Stomach smooth muscle (tissue), 2 donors: Measurements from ENCODE around the gene IRGM.
"Not testable (repeated sequence)": the region's sequence is repeated elsewhere in the genome, so short reads cannot be mapped to it uniquely, and the experiment has no call there.

Experiments used
- H3K27ac ChIP-seq: one replicate; pipeline ENCODE4 v1.7.0; 2013; ENCODE audit warnings: mild to moderate bottlenecking, low read length, inconsistent platforms
- H3K27me3 ChIP-seq, 2 donors: one replicate each; pipeline ENCODE4 v1.7.0; 2013; ENCODE audit warnings: low read length in 2 of 2; ENCODE audit not compliant: insufficient read depth in 2 of 2, control insufficient read depth in 1 of 2
- H3K36me3 ChIP-seq, 2 donors: one replicate each; pipeline ENCODE4 v1.7.0; 2013; ENCODE audit warnings: low read length in 2 of 2; ENCODE audit not compliant: control insufficient read depth in 2 of 2, insufficient read depth in 2 of 2
- H3K4me1 ChIP-seq: one replicate; pipeline ENCODE4 v1.7.0; 2013; ENCODE audit warnings: low read length; ENCODE audit not compliant: control insufficient read depth, insufficient read depth
- H3K4me3 ChIP-seq, 2 donors: one replicate each; pipeline ENCODE4 v1.7.0; 2013; ENCODE audit warnings: low read length in 2 of 2
- H3K9ac ChIP-seq, 2 donors: one replicate each; pipeline ENCODE4 v1.7.0; 2013; ENCODE audit warnings: low read length in 2 of 2, mild to moderate bottlenecking in 1 of 2
- H3K9me3 ChIP-seq, 2 donors: one replicate each; pipeline ENCODE4 v1.7.0; 2013; ENCODE audit warnings: low read length in 2 of 2; ENCODE audit not compliant: control insufficient read depth in 2 of 2
- donor health status: healthy.
- donor health status: Pancreatic carcinoma.

The IRGM gene

DNA sequence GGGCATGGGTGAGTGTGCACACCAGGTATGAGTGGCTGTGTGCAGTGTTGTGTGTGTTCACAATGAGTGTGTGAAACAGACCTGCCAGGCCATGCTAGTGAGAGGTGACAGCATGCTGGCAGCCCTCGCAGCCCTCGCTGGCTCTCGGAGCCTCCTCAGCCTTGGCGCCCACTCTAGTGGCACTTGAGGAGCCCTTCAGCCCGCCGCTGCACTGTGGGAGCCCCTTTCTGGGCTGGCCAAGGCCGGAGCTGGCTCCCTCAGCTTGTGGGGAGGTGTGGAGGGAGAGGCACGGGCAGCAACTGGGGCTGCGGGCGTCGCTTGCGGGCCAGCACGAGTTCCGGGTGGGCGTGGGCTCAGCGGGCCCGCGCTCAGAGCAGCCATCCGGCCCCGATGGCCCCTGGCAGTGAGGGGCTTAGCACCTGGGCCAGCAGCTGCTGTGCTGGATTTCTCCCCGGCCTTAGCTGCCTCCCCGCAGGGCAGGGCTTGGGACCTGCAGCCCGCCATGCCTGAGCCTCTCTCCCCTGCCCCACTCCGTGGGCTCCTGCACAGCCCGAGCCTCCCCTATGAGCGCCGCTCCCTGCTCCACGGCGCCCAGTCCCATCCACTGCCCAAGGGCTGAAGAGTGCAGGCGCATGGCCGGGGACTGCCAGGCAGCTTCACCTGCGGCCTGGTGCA, 999 bp upstream of the IRGM start:
- H3K27me3 ChIP-seq, H3K27ac ChIP-seq, H3K9ac ChIP-seq, H3K9me3 ChIP-seq, H3K4me3 ChIP-seq, H3K36me3 ChIP-seq, H3K4me1 ChIP-seq: not testable (repeated sequence)

DNA sequence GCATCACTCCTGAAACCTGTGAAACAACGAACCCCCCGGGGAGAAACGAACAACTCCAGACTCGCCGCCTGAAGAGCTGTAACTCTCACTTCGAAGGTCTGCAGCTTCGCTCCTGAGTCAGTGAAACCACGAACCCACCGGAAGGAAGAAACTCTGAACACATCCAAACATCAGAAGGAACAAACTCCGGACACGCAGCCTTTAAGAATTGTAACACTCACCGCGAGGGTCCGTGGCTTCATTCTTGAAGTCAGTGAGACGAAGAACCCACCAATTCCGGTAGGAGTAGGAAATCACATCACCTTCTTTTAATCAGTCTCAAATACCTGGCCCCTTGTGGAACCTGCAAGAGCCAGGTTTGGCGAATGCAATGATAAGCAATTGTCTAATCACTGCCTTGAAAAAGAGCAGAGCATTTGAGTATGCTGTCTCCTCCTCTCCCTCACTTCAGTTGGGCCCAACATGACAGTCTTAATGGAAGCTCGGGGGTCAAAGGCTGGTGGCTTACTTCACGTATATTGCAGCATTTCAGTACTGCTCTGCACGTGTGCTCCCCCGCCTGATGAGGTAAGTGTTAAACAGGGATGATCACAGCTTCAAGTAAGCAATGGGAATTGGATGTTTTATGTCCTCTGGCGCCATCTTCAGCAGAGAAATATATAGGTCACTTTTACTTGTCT, 473 bp downstream of the IRGM start:
- no peak overlapping the region for H3K9ac ChIP-seq
- H3K27me3 ChIP-seq, result peaks cover 0 to 2% of the 10 kb centered on the region in 2 donors
- no peaks in the 10 kb centered on the region for H3K9me3 ChIP-seq
- no peak overlapping the region for H3K4me3 ChIP-seq
- no peaks in the 10 kb centered on the region for H3K36me3 ChIP-seq
- H3K27ac ChIP-seq, result no peak overlapping the region
- H3K4me1 ChIP-seq, result peaks cover 2% of the 10 kb centered on the region

DNA sequence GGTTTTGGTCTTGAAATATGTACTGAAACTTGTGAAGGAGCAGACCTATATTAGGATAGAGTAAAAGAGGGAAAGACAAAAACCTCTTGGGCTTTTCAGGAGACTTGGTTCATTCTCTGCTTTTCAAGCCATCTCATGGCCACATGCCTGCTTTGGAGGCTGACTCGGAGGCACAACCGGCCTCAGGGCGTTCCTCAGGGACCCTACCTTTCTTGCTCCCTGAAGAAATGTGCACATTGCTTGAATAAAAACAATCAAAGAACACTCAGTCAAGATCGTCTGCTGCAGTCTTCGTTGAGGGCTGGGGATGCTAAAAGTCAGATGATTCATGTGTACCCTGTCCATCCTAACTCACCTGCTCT, 994 bp downstream of the IRGM start:
- H3K4me3 ChIP-seq, result no peak overlapping the region
- H3K9ac ChIP-seq, result no peak overlapping the region
- peaks cover 2% of the 10 kb centered on the region for H3K4me1 ChIP-seq
- no peaks in the 10 kb centered on the region for H3K36me3 ChIP-seq
- peaks cover 0 to 2% of the 10 kb centered on the region in 2 donors for H3K27me3 ChIP-seq
- no peaks in the 10 kb centered on the region for H3K9me3 ChIP-seq
- H3K27ac ChIP-seq, result no peak overlapping the region

DNA sequence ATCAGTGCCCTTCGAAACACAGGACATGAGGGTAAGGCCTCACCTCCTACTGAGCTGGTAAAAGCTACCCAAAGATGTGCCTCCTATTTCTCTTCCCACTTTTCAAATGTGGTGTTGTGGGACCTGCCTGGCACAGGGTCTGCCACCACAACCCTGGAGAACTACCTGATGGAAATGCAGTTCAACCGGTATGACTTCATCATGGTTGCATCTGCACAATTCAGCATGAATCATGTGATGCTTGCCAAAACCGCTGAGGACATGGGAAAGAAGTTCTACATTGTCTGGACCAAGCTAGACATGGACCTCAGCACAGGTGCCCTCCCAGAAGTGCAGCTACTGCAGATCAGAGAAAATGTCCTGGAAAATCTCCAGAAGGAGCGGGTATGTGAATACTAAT, 1.9 kb downstream of the IRGM start:
- no peaks in the 10 kb centered on the region for H3K9me3 ChIP-seq
- H3K4me3 ChIP-seq, result no peak overlapping the region
- peaks cover 2% of the 10 kb centered on the region for H3K4me1 ChIP-seq
- H3K27me3 ChIP-seq, result peaks cover 0 to 2% of the 10 kb centered on the region in 2 donors
- H3K36me3 ChIP-seq, result no peaks in the 10 kb centered on the region
- H3K27ac ChIP-seq, result no peak overlapping the region
- no peak overlapping the region for H3K9ac ChIP-seq

DNA sequence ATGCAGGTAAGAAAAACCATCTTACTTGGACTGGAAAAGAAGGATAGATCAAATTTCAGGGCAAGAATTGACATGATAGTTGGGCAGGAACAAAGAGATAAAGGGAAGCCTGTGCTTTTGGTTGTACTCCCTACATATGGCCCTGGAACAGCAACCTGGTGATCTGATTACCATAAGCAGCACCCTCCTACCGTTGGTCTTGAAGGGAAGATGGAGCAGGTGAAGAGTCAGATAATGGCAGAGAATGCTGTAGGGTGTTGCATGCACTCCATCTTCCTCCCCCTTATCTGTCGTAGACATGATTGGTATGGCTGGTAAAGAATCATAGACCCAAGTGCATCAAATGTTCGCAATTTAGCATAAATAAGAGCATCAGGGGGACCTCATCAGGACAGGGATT, 4.7 kb downstream of the IRGM start:
- H3K4me1 ChIP-seq, result peaks cover 2% of the 10 kb centered on the region

DNA sequence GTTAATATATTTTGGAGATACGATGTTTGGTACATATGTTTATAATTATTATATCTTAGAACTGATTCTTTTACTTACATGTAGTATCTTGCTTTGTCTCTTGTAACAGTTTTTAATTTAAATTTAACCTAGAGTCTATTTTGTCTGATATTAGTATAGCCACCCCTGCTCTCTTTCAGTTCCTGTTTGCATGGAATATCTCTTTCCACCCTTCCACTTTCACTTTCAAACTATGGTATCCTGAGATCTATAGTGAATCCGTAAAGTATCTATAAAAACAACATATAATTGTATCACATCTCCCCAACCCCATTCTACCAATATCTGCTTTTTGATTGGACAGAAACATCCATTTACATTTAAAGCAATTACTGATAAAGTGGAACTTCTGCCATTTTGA, 7.2 kb downstream of the IRGM start:
- H3K4me3 ChIP-seq, result no peak overlapping the region
- no peaks in the 10 kb centered on the region for H3K27me3 ChIP-seq
- no peak overlapping the region for H3K9ac ChIP-seq
- H3K27ac ChIP-seq, result no peak overlapping the region
- H3K4me1 ChIP-seq, result no peaks in the 10 kb centered on the region
- H3K9me3 ChIP-seq, result no peaks in the 10 kb centered on the region
- no peaks in the 10 kb centered on the region for H3K36me3 ChIP-seq

More for the DNA sequence above, 4.7 kb downstream of the IRGM start:
- Histone ChIP-seq H3K27ac (no peak overlapping the region), H3K9ac (no peak overlapping the region), H3K36me3 (no peaks in the 10 kb centered on the region), H3K27me3 (peaks cover 0 to 2% of the 10 kb centered on the region in 2 donors), H3K9me3 (no peaks in the 10 kb centered on the region), H3K4me3 (no peak overlapping the region)

DNA sequence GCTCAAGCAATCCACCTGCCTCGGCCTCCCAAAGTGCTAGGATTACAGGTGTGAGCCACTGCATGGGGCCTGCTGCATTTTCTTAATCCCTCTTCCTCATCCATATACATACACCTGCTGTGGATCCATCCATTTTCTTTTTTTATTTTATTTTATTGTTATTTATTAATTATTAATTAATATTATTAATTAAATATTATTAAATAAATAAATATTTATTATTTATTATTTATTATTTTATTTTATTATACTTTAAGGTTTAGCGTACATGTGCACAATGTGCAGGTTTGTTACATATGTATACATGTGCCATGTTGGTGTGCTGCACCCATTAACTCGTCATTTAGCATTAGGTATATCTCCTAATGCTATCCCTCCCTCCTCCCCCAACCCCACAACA, 10.4 kb downstream of the IRGM start:
- not testable (repeated sequence) for H3K4me1 ChIP-seq, H3K4me3 ChIP-seq, H3K27me3 ChIP-seq, H3K9me3 ChIP-seq, H3K27ac ChIP-seq, H3K36me3 ChIP-seq, H3K9ac ChIP-seq

DNA sequence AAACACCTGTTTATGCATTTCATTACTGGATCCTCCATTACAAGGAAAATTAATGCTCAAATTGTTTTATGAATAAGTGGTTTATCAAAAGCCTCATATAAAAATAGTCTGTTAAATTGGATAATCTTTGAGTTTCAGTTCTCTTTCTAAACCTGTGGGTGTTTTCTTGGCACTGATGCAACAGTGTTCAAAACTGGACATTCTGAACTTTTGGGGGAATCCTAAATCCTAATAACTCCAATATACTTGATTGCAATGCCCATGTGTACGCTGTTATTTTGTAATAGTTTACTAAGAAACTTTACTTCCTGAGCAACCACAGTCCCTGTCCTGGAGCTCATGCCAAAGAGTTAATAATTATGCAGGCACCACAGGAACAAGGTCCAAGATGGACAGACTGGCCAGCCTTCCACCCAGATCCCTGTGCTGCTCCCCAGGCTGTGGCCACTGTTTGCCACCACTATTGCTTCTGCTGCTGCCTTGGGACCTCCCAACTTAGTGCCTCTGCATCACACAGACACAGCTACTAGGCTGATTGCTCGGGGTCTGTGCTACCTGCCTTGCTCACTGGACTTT, 14.0 kb downstream of the IRGM start:
- Histone ChIP-seq H3K9me3 (peaks cover 11 to 20% of the 10 kb centered on the region in 2 donors), H3K36me3 (no peaks in the 10 kb centered on the region), H3K27ac (no peak overlapping the region), H3K4me1 (no peaks in the 10 kb centered on the region), H3K27me3 (no peaks in the 10 kb centered on the region), H3K4me3 (no peak overlapping the region), H3K9ac (no peak overlapping the region)

DNA sequence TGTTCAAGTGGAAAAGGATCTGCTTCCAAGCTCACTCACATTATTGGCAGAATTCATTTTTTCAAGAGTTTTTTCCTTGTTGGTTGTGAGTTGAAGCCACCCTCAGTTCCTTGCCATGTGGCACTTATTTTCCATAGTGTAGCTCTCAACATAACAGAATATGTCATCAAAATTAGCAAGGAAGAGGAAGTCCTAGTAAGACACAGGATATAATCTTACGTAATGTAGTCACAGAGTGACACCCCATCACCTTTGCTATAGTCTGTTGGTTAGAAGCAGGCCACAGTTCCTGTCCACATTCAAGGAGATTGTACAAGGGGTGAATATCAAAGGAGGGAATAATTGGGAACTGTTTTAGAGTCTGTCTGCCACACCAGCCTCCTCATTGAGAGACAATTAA, 15.7 kb downstream of the IRGM start:
- no peaks in the 10 kb centered on the region for H3K4me1 ChIP-seq
- H3K9ac ChIP-seq, result no peak overlapping the region
- H3K36me3 ChIP-seq, result no peaks in the 10 kb centered on the region
- H3K27me3 ChIP-seq, result no peaks in the 10 kb centered on the region
- H3K4me3 ChIP-seq, result no peak overlapping the region
- H3K27ac ChIP-seq, result no peak overlapping the region
- peaks cover 11 to 20% of the 10 kb centered on the region in 2 donors for H3K9me3 ChIP-seq

DNA sequence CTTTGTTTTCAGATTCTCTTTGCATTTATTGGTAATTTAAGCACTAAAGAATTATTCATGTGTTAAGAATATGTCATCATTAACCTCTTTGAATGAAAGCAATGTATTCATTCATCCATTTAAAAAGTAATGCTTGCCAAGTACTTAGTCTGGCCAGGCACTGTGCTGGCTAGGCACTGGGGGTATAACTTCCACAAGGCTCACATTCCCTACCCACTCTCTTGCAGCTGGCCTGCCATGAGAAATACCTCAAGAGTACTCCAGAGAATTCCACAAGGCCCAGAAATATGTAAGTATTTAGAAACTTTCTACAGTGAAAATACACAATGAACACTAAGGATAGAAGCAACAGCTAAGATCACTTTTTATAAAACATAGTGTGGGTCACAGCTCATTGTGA, 33.0 kb downstream of the IRGM start:
- Histone ChIP-seq H3K27me3 (no peaks in the 10 kb centered on the region), H3K4me3 (no peak overlapping the region), H3K9me3 (peaks cover 16 to 20% of the 10 kb centered on the region in 2 donors), H3K36me3 (no peaks in the 10 kb centered on the region), H3K4me1 (no peaks in the 10 kb centered on the region), H3K9ac (no peak overlapping the region), H3K27ac (no peak overlapping the region)
